PFSK-1 (cell line): Measurements from ENCODE around the gene CA7.

ENCODE experiments used
- FOXP2 ChIP-seq: optimal IDR thresholded peaks from 2 replicates; pipeline ENCODE3; 2011; ENCODE audit warnings: borderline replicate concordance, control low read depth, inconsistent platforms; ENCODE audit not compliant: insufficient read depth; ENCODE audit errors: extremely low read length, extremely low read depth
- POLR2AphosphoS5 ChIP-seq: IDR thresholded peaks from 2 replicates; pipeline ENCODE4 v1.6.1; 2012; ENCODE audit warnings: low read depth, mild to moderate bottlenecking, control low read depth, low read length, moderate library complexity
- SIN3A ChIP-seq: IDR thresholded peaks from 2 replicates; pipeline ENCODE4 v1.6.1; 2012; ENCODE audit warnings: mild to moderate bottlenecking, low read length, moderate library complexity, borderline replicate concordance; ENCODE audit not compliant: insufficient read depth
- TAF1 ChIP-seq: IDR thresholded peaks from 2 replicates; pipeline ENCODE4 v1.6.1; 2012; ENCODE audit warnings: low read length, control low read depth, borderline replicate concordance; ENCODE audit not compliant: insufficient read depth
- TF ChIP-seq, protein P1 (sequence below), 2 experiments: IDR thresholded peaks; 2 replicates each; pipeline versions ENCODE4 v1.6.1 to v1.8.0; 2011 to 2012; ENCODE audit warnings: low read depth in 2 of 2, low read length in 2 of 2, control low read depth in 1 of 2, inconsistent platforms in 1 of 2, mild to moderate bottlenecking in 1 of 2, moderate library complexity in 1 of 2; ENCODE audit not compliant: insufficient read depth in 1 of 2

Gene CA7

DNA sequence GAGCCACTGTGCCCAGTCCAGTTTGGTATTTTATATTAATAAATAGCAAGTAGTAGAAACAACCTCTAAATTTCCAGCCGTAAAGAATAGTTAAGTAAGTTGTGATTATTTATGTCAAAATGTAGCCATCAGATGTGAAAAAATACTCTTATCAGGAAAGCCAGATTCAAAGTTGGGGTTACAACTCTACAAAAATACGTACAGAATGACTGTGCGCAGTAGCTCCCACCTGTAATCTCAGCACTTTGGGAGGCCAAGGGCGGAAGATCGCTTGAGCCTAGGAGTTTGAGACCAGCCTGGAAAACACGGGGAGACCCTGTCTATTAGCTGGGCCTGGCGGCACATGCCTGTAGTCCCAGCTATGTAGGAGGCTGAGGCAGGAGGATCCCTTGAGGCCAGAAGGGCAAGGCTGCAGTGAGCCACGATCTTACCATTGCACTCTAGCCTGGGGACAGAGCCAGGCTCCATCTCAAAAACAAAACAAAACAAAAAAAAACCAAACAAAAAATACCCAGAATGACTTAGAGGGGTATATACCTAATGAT, 37.8 kb downstream of the CA7 start:
- TF ChIP-seq, protein P1, sequence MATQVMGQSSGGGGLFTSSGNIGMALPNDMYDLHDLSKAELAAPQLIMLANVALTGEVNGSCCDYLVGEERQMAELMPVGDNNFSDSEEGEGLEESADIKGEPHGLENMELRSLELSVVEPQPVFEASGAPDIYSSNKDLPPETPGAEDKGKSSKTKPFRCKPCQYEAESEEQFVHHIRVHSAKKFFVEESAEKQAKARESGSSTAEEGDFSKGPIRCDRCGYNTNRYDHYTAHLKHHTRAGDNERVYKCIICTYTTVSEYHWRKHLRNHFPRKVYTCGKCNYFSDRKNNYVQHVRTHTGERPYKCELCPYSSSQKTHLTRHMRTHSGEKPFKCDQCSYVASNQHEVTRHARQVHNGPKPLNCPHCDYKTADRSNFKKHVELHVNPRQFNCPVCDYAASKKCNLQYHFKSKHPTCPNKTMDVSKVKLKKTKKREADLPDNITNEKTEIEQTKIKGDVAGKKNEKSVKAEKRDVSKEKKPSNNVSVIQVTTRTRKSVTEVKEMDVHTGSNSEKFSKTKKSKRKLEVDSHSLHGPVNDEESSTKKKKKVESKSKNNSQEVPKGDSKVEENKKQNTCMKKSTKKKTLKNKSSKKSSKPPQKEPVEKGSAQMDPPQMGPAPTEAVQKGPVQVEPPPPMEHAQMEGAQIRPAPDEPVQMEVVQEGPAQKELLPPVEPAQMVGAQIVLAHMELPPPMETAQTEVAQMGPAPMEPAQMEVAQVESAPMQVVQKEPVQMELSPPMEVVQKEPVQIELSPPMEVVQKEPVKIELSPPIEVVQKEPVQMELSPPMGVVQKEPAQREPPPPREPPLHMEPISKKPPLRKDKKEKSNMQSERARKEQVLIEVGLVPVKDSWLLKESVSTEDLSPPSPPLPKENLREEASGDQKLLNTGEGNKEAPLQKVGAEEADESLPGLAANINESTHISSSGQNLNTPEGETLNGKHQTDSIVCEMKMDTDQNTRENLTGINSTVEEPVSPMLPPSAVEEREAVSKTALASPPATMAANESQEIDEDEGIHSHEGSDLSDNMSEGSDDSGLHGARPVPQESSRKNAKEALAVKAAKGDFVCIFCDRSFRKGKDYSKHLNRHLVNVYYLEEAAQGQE (IDR thresholded peaks at IDR 0.05; ENCODE audit: insufficient read depth in 1 of 2, low read depth in 2 of 2, low read length in 2 of 2): no peak

DNA sequence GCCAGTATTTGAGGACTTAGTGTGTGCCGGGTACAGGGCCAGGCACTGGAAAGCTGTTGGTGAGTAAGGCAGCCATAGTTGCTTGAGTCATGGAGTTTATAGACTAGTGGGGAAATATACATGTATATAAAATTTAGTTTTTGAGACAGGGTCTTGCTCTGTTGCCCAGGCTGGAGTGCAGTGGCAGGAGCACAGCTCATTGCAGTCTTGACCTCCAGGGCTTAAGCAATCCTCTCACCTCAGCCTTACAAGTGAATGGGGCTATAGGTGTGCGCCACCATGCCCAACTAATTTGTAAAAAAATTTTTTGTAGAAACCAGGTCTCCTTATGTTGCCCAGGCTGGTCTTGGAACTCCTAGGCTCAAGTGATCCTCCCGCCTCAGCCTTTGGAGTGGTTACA, 38.5 kb downstream of the CA7 start:
- TF ChIP-seq SIN3A (no peak), TAF1 (no peak), FOXP2 (no peak), POLR2AphosphoS5 (no peak)
- TF ChIP-seq, protein P1 (IDR thresholded peaks at IDR 0.05; ENCODE audit: insufficient read depth in 1 of 2, low read depth in 2 of 2, low read length in 2 of 2): no peak

DNA sequence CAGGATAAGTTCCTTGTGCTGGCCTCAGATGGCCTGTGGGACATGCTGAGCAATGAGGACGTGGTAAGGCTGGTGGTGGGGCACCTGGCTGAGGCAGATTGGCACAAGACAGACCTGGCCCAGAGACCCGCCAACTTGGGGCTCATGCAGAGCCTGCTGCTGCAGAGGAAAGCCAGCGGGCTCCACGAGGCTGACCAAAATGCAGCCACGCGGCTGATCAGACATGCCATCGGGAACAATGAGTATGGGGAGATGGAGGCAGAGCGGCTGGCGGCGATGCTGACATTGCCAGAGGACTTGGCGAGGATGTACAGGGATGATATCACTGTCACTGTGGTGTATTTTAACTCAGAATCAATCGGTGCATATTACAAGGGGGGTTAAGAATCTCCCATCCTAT, 41.3 kb downstream of the CA7 start:
- TF ChIP-seq POLR2AphosphoS5 (no peak), TAF1 (no peak), SIN3A (no peak)
- TF ChIP-seq, protein P1 (IDR thresholded peaks at IDR 0.05; ENCODE audit: insufficient read depth in 1 of 2, low read depth in 2 of 2, low read length in 2 of 2): no peak

DNA sequence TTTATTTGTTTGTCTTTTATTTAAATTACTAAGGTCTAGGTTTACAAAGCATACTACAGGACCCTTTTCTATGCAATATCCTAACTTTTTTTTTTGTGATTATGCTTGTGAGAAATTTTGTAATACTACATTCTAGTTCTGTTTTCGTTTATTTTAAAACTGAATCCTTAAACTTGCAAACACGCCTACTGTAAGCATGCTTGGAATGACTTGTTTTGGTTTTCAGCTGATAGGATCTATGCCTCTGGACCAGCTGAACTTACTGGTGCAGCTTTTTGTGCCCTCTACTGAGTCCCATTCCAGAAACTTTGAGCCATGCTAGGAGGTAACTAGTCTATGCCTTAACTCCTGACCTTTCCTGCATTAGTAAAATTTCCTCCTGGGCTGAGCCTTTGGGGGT, 42.1 kb downstream of the CA7 start:
- TF ChIP-seq SIN3A (no peak), FOXP2 (no peak), TAF1 (no peak), POLR2AphosphoS5 (no peak)
- TF ChIP-seq, protein P1 (IDR thresholded peaks at IDR 0.05; ENCODE audit: insufficient read depth in 1 of 2, low read depth in 2 of 2, low read length in 2 of 2): no peak

DNA sequence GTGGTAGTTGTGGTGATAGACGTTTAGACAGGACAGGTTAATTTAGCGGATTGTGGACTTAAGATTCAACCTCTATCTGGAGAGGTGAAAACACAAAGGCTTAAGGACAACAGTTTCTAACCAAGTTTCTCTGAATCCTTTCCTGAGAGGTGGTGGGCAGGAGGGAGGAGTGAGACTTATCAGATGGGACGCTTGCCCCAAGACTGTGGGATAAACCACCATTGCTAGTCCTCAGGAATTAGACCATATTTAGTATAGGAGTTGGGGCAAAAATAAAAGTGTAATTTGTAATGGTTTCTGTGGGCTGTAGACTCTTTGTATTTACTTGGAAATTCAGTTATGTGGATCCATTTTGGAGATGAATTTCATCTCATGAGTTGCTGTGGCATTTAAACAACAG, 42.7 kb downstream of the CA7 start:
- TF ChIP-seq SIN3A: no peak
- TF ChIP-seq FOXP2: no peak
- no peak for TF ChIP-seq TAF1
- TF ChIP-seq POLR2AphosphoS5: no peak
- TF ChIP-seq, protein P1 (IDR thresholded peaks at IDR 0.05; ENCODE audit: insufficient read depth in 1 of 2, low read depth in 2 of 2, low read length in 2 of 2): no peak
